B cell (primary cell): ENCODE measurements around the gene CDK6. TPM values are rescaled to one million over a fixed set of nuclear protein-coding genes. Genes with fewer than 3 reads are reported as not detected.

ENCODE experiments used
- ATAC-seq: fragments of 200-7000 bp; cut with Tn5 transposase; one replicate; pipeline ENCODE4 v1.10.0; 2021; ENCODE audit warnings: low read depth, mild to moderate bottlenecking, moderate number of reproducible peaks, moderate library complexity
- CTCF ChIA-PET: fragments of 350-600 bp; sonication (Branson Sonifier 250); formaldehyde crosslinking; loops from one replicate; lab custom pipeline; 2021; ENCODE audit warnings: antibody characterized with exemption, inconsistent platforms; lab: Charles Lee
- POLR2A ChIA-PET: fragments of 350-600 bp; sonication (Branson Sonifier 250); formaldehyde crosslinking; loops from one replicate; lab custom pipeline; 2021; ENCODE audit warnings: antibody characterized with exemption; lab: Charles Lee
- DNase-seq: peaks from one replicate; pipeline ENCODE4 v3.0.0; 2013
- H2AFZ ChIP-seq: 2 replicates; pipeline ENCODE4 v1.6.1; 2012; ENCODE audit warnings: mild to moderate bottlenecking, low read depth, low read length; ENCODE audit not compliant: insufficient read depth, poor library complexity, severe bottlenecking
- H3K27ac ChIP-seq, 2 donors: 1 replicate in 1 of 2; 2 replicates in 1 of 2; pipeline ENCODE4 v1.5.1; 2012 to 2013; ENCODE audit warnings: low read length in 2 of 2, mild to moderate bottlenecking in 2 of 2, moderate library complexity in 1 of 2
- H3K27me3 ChIP-seq, 4 experiments: fragments of 200-600 bp in 1 of 4; sonication (generic) in 1 of 4; replicated peaks in 1 of 4; 1 replicate in 2 of 4; 2 replicates in 2 of 4; pipeline versions ENCODE4 v1.6.1 to v1.7.0; 2013 to 2016; ENCODE audit warnings: low read length in 3 of 4, mild to moderate bottlenecking in 2 of 4, mixed read lengths in 1 of 4, moderate library complexity in 1 of 4; ENCODE audit not compliant: insufficient read depth in 4 of 4, control insufficient read depth in 3 of 4; ENCODE audit errors: control extremely low read depth in 1 of 4
- H3K36me3 ChIP-seq, 2 experiments: replicated peaks in 1 of 2; 1 replicate in 1 of 2; 2 replicates in 1 of 2; pipeline versions ENCODE4 v1.6.1 to v1.7.1; 2013; ENCODE audit warnings: low read length in 1 of 2; ENCODE audit not compliant: insufficient read depth in 2 of 2, control insufficient read depth in 1 of 2; ENCODE audit errors: control extremely low read depth in 1 of 2, extremely low read depth in 1 of 2
- H3K4me1 ChIP-seq, 2 donors: fragments of 200-600 bp in 1 of 2; sonication (generic) in 1 of 2; 1 replicate in 1 of 2; 2 replicates in 1 of 2; pipeline versions ENCODE4 v1.5.1 to v1.6.1; 2013 to 2017; ENCODE audit warnings: low read length in 2 of 2; ENCODE audit not compliant: control insufficient read depth in 2 of 2, insufficient read depth in 2 of 2
- H3K4me2 ChIP-seq: replicated peaks from 2 replicates; pipeline ENCODE3; 2012; ENCODE audit warnings: mild to moderate bottlenecking, low read depth, low read length; ENCODE audit not compliant: poor library complexity, severe bottlenecking
- H3K4me3 ChIP-seq, 5 experiments: fragments of 200-600 bp in 1 of 5; sonication (generic) in 1 of 5; 1 replicate in 3 of 5; 2 replicates in 2 of 5; pipeline versions ENCODE4 v1.5.1 to v1.7.0; 2011 to 2016; ENCODE audit warnings: low read length in 4 of 5, mild to moderate bottlenecking in 4 of 5, low read depth in 2 of 5, control low read depth in 1 of 5, moderate library complexity in 1 of 5; ENCODE audit not compliant: insufficient read depth in 1 of 5; ENCODE audit errors: control extremely low read depth in 1 of 5, extremely low read depth in 1 of 5
- H3K79me2 ChIP-seq: fragments of 200-600 bp; sonication (generic); one replicate; pipeline ENCODE4 v1.6.0; 2016; ENCODE audit warnings: low read length; ENCODE audit not compliant: control insufficient read depth, insufficient read depth
- H3K9ac ChIP-seq: fragments of 200-600 bp; sonication (generic); 2 replicates; pipeline ENCODE4 v1.6.1; 2017; ENCODE audit warnings: mild to moderate bottlenecking, low read length, moderate library complexity
- H3K9me3 ChIP-seq, 3 donors: one replicate each; pipeline versions ENCODE4 v1.6.1 to v1.7.1; 2013; ENCODE audit warnings: low read length in 2 of 3; ENCODE audit not compliant: control insufficient read depth in 2 of 3, insufficient read depth in 1 of 3; ENCODE audit errors: control extremely low read depth in 1 of 3
- H4K20me1 ChIP-seq: 2 replicates; pipeline ENCODE4 v1.6.0; 2012; ENCODE audit warnings: mild to moderate bottlenecking, low read length; ENCODE audit not compliant: insufficient read depth, control insufficient read depth, poor library complexity, severe bottlenecking
- H3K27ac Mint-ChIP-seq: one replicate; pipeline ENCODE4 v1.8.0; 2021; ENCODE audit warnings: mixed read lengths
- H3K27me3 Mint-ChIP-seq: one replicate; pipeline ENCODE4 v1.8.0; 2021; ENCODE audit warnings: mixed read lengths
- H3K4me1 Mint-ChIP-seq: one replicate; pipeline ENCODE4 v1.8.0; 2021; ENCODE audit warnings: mixed read lengths
- H3K4me3 Mint-ChIP-seq: one replicate; pipeline ENCODE4 v1.8.0; 2021; ENCODE audit warnings: mixed read lengths
- H3K9me3 Mint-ChIP-seq: one replicate; pipeline ENCODE4 v1.8.0; 2022; ENCODE audit warnings: mixed read lengths; ENCODE audit not compliant: insufficient read depth
- EZH2 ChIP-seq: IDR thresholded peaks from 2 replicates; pipeline ENCODE4 v1.6.1; 2012; ENCODE audit warnings: borderline replicate concordance, low read depth, mild to moderate bottlenecking, moderate library complexity, low read length; ENCODE audit not compliant: insufficient read depth, poor library complexity, severe bottlenecking
- WGBS: methylation state at CpG from one replicate; pipeline ENCODE4 v1.1.5; 2013; ENCODE audit warnings: missing lambda C conversion rate; ENCODE audit not compliant: insufficient coverage; 5-methylcytosine and 5-hydroxymethylcytosine counted together
- intact Hi-C: fragments of 100-400 bp; cut with micrococcal nuclease; formaldehyde crosslinking; loops from one replicate; pipeline ENCODE4 v1.10.0; 2022
- polyA plus RNA-seq: library from polyadenylated mRNA; depleted of rRNA; stranded (reverse); fragments of >200 nt; gene quantifications from 2 replicates; pipeline ENCODE4 v1.2.3, GENCODE V29; 2012
- total RNA-seq, 2 donors: library from RNA; stranded (reverse); fragments of 120-200 nt in 1 of 2; gene quantifications; 1 replicate in 1 of 2; 2 replicates in 1 of 2; pipeline versions ENCODE4 v1.2.3 to v1.2.4, GENCODE V29; 2013 to 2022
- TF ChIP-seq, protein P1 (sequence below): fragments of 200-600 bp; IDR thresholded peaks from one replicate; pipeline ENCODE4 v1.8.0; 2022; ENCODE audit warnings: antibody characterized with exemption, mild to moderate bottlenecking

CDK6 gene
- total and polyA plus RNA-seq, 2 donors (not counting 1 experiment from before 2014, with no cell fraction given) = 3.0 to 14.6 TPM

DNA sequence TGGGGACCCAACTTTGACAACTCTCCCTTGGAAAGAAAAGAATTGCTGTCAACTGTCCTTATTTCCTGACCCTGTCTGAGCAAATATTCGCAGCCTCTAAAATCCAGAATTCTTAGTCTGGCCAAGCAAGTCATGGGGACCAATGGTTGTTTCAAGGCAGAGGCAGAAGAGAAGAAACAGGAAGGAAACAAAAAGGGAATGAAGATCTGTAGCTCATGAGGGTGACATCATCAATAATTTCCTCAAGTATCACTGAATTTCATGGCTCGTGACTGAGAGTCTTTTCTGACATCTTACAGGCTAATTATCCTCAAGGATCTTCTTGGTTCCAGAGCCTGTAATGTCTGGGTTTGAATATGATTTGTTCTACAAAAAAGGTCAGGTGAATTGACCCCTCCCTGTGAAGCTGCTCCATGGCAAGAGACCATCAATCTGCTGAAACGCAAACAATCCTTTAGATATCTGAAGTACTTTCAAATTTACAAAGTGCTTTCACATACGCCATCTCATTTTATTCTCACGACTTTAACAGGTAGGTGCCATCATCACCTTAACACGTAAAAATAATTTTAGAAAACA is 5.8 kb downstream of the CDK6 start:
- H3K4me3 Mint-ChIP-seq = peak overlapping the region; percentile 44
- TF ChIP-seq, protein P1, sequence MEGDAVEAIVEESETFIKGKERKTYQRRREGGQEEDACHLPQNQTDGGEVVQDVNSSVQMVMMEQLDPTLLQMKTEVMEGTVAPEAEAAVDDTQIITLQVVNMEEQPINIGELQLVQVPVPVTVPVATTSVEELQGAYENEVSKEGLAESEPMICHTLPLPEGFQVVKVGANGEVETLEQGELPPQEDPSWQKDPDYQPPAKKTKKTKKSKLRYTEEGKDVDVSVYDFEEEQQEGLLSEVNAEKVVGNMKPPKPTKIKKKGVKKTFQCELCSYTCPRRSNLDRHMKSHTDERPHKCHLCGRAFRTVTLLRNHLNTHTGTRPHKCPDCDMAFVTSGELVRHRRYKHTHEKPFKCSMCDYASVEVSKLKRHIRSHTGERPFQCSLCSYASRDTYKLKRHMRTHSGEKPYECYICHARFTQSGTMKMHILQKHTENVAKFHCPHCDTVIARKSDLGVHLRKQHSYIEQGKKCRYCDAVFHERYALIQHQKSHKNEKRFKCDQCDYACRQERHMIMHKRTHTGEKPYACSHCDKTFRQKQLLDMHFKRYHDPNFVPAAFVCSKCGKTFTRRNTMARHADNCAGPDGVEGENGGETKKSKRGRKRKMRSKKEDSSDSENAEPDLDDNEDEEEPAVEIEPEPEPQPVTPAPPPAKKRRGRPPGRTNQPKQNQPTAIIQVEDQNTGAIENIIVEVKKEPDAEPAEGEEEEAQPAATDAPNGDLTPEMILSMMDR = no peak
- no peak for TF ChIP-seq EZH2
- Histone ChIP-seq H3K9ac (no peak overlapping the region), H3K27me3 (no peaks in the 10 kb centered on the region), H3K4me3 (no peak overlapping the region), H3K36me3 (no peaks in the 10 kb centered on the region), H3K4me1 (peaks cover 17 to 24% of the 10 kb centered on the region in 2 donors), H3K9me3 (no peaks in the 10 kb centered on the region), H3K4me2 (no peak overlapping the region), H3K79me2 (peaks cover 58% of the 10 kb centered on the region), H4K20me1 (no peaks in the 10 kb centered on the region), H2AFZ (peak overlapping the region; percentile 43), H3K27ac (no peak overlapping the region)
- ChIA-PET CTCF (interaction anchor here (1.0 to 2.9 kb wide), 4 partner anchors 8 to 210 kb away, joined by 3 to 16 read pairs (median 8); no protein-coding TSS in a partner anchor), POLR2A (no interaction called here)
- H3K27me3 Mint-ChIP-seq = no peaks in the 10 kb centered on the region
- WGBS = 20% methylated on average over 1 of the region's 6 CpGs
- DNase-seq (peak; percentile 30), ATAC-seq (no peak)
- H3K4me1 Mint-ChIP-seq = peaks cover 32% of the 10 kb centered on the region
- no peaks in the 10 kb centered on the region for H3K9me3 Mint-ChIP-seq
- intact Hi-C loops = loop anchor here (5.0 kb wide), 4 partner anchors 227 to 948 kb away; partner anchors contain the start of genes ANKIB1, KRIT1, MTERF1 and SAMD9
- peak overlapping the region; percentile 26 for H3K27ac Mint-ChIP-seq

DNA sequence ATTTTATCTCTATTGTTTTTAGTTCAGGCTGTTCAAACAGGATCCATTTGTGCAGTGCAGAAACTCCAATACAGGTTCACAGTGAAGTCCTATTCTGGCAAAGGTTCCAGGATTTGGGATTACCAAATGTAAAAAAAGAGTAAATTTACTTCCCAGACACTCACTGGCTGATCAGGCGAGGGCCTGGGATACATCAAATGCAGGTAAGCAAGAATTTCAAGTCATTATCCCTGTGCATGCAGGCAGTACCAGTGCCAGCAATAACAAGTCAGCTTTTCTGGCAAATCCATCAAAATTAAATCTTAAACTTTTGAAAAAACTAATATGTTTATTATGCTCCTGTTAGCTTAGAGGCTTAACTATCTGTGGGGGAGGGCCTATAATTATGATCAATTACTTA is 6.3 kb downstream of the CDK6 start:
- Histone ChIP-seq H3K36me3 (no peaks in the 10 kb centered on the region), H3K4me3 (no peak overlapping the region), H3K79me2 (peaks cover 63% of the 10 kb centered on the region), H3K4me1 (peaks cover 16 to 24% of the 10 kb centered on the region in 2 donors), H3K27me3 (no peaks in the 10 kb centered on the region), H3K27ac (no peak overlapping the region), H3K4me2 (no peak overlapping the region), H3K9ac (no peak overlapping the region), H4K20me1 (no peaks in the 10 kb centered on the region), H2AFZ (no peak overlapping the region), H3K9me3 (no peaks in the 10 kb centered on the region)
- H3K27ac Mint-ChIP-seq = no peak overlapping the region
- no peak for DNase-seq
- no peak for ATAC-seq
- H3K9me3 Mint-ChIP-seq = no peaks in the 10 kb centered on the region
- POLR2A ChIA-PET = no interaction called here
- H3K4me1 Mint-ChIP-seq = peaks cover 29% of the 10 kb centered on the region
- TF ChIP-seq, protein P1 = no peak
- no peak for TF ChIP-seq EZH2
- H3K4me3 Mint-ChIP-seq = peak overlapping the region; percentile 39
- CTCF ChIA-PET = interaction anchor here (1.0 kb wide), 1 partner anchor 209 kb away, joined by 3 read pairs; no protein-coding TSS in a partner anchor
- intact Hi-C loops = loop anchor here (5.0 kb wide), 4 partner anchors 227 to 948 kb away; partner anchors contain the start of genes ANKIB1, KRIT1, MTERF1 and SAMD9
- no peaks in the 10 kb centered on the region for H3K27me3 Mint-ChIP-seq
- WGBS = no CpG with 5 or more reads among the region's 1 CpG
